ENCODE data around the gene SDK1. TPM values are rescaled to one million over a fixed set of nuclear protein-coding genes. Genes with fewer than 3 reads are reported as not detected.

The SDK1 gene
- total and polyA plus RNA-seq, 10 of the 15 experiments (the other 5 are each of a cell fraction or from before 2014, with no cell fraction given) = 0.14 to 0.33 TPM; not detected in 8

GRCh38 chr7:3431306-3431705 is 130.3 kb downstream of the SDK1 start:
- WGBS (ENCODE audit: insufficient coverage, insufficient replicate concordance, low lambda C conversion rate, missing lambda C conversion rate) = 4% methylated on average over 1 of the region's 1 CpG
- ATAC-seq (no peak), FAIRE-seq (no peak), DNase-seq (ENCODE audit: low read depth, low spot score) (no peak)
- H3K4me3 ChIP-seq = no peak overlapping the region
- H3K27me3 ChIP-seq (replicated peaks in 1 of 2; ENCODE audit: control insufficient read depth in 2 of 2, insufficient read depth in 2 of 2, low read length in 1 of 2) = no peaks in the 10 kb centered on the region
- no peaks in the 10 kb centered on the region for H3K79me2 ChIP-seq (ENCODE audit: control insufficient read depth, insufficient read depth, low read length)
- in situ Hi-C loops (cut with MboI) (no loop called here), intact Hi-C loops (cut with micrococcal nuclease; ENCODE audit: unreplicated experiment) (no loop called here)
- no peaks in the 10 kb centered on the region for H3K36me3 ChIP-seq (ENCODE audit: control insufficient read depth in 2 of 2, insufficient read depth in 2 of 2, low read length in 1 of 2)
- ChIA-PET POLR2A (no interaction called here), SMC1A (ENCODE audit: uncharacterized antibody, unreplicated experiment) (no interaction called here), CTCF (no interaction called here), RAD21 (ENCODE audit: unreplicated experiment) (no interaction called here)
- no peaks in the 10 kb centered on the region for H3K4me1 ChIP-seq (ENCODE audit: control insufficient read depth, insufficient read depth, low read length)
- no peaks in the 10 kb centered on the region for H3K9me3 ChIP-seq (replicated peaks; ENCODE audit: control insufficient read depth, insufficient read depth, low read length)
- H3K27ac ChIP-seq (ENCODE audit: control insufficient read depth, insufficient read depth) = no peak overlapping the region
- BruUV-seq (replicated peaks) = no TSS peak
- no peaks in the 10 kb centered on the region for H4K20me1 ChIP-seq (ENCODE audit: control insufficient read depth, insufficient read depth)
- TF ChIP-seq FOXK2 (IDR thresholded peaks at IDR 0.05) (no peak), PAX8 (IDR thresholded peaks at IDR 0.05) (no peak), JUND (IDR thresholded peaks at IDR 0.05; ENCODE audit: low read depth, low read length) (no peak), TBL1XR1 (IDR thresholded peaks at IDR 0.05; ENCODE audit: low read depth, low read length) (no peak), SMARCA5 (IDR thresholded peaks at IDR 0.05) (no peak)
- TF ChIP-seq, protein P1, sequence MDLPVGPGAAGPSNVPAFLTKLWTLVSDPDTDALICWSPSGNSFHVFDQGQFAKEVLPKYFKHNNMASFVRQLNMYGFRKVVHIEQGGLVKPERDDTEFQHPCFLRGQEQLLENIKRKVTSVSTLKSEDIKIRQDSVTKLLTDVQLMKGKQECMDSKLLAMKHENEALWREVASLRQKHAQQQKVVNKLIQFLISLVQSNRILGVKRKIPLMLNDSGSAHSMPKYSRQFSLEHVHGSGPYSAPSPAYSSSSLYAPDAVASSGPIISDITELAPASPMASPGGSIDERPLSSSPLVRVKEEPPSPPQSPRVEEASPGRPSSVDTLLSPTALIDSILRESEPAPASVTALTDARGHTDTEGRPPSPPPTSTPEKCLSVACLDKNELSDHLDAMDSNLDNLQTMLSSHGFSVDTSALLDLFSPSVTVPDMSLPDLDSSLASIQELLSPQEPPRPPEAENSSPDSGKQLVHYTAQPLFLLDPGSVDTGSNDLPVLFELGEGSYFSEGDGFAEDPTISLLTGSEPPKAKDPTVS (IDR thresholded peaks at IDR 0.05; ENCODE audit: low read depth, low read length) = no peak
- TF ChIP-seq, protein P2, sequence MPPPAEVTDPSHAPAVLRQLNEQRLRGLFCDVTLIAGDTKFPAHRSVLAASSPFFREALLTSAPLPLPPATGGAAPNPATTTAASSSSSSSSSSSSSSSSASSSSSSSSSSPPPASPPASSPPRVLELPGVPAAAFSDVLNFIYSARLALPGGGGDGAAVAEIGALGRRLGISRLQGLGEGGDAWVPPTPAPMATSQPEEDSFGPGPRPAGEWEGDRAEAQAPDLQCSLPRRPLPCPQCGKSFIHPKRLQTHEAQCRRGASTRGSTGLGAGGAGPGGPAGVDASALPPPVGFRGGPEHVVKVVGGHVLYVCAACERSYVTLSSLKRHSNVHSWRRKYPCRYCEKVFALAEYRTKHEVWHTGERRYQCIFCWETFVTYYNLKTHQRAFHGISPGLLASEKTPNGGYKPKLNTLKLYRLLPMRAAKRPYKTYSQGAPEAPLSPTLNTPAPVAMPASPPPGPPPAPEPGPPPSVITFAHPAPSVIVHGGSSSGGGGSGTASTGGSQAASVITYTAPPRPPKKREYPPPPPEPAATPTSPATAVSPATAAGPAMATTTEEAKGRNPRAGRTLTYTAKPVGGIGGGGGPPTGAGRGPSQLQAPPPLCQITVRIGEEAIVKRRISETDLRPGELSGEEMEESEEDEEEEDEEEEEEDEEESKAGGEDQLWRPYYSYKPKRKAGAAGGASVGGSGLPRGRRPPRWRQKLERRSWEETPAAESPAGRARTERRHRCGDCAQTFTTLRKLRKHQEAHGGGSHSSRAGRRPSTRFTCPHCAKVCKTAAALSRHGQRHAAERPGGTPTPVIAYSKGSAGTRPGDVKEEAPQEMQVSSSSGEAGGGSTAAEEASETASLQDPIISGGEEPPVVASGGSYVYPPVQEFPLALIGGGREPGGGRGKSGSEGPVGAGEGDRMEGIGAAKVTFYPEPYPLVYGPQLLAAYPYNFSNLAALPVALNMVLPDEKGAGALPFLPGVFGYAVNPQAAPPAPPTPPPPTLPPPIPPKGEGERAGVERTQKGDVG (CRISPR knock-in tag; IDR thresholded peaks at IDR 0.05) = no peak
- no peak overlapping the region for H3K4me2 ChIP-seq (ENCODE audit: control insufficient read depth, insufficient read depth)
- H3K9ac ChIP-seq (ENCODE audit: control insufficient read depth, insufficient read depth, low read length) = no peak overlapping the region
- H2AFZ ChIP-seq (ENCODE audit: control insufficient read depth, low read depth, low read length) = no peak overlapping the region

All from GM12878 (cell line).